ENCODE measurements around the gene AGMO.
A peak's percentile ranks its signal among the peaks of the same experiment; 100 is the strongest.
"Not testable (repeated sequence)": the region's sequence is repeated elsewhere in the genome, so short reads cannot be mapped to it uniquely, and the experiment has no call there.

The AGMO gene

DNA sequence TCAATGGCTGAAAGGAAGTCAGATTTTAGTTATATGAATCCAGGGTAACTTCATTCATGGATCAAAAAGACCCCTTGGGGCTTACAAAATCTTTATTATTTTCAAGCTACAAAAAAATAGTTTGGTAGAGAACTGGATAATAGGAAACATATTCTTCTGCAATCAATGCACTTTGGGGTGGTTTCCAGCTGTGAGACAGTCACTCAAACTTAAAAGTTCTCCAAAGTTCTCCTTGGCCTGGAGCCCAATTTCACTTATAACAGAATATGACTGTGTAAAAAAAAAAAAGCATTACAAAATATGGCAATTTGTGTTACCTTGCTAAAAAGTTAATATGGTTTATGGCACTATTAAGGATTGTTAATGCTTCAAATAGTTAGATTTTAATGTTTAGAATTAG is 255.5 kb downstream of the AGMO start:
- DNase-seq, result no peak

DNA sequence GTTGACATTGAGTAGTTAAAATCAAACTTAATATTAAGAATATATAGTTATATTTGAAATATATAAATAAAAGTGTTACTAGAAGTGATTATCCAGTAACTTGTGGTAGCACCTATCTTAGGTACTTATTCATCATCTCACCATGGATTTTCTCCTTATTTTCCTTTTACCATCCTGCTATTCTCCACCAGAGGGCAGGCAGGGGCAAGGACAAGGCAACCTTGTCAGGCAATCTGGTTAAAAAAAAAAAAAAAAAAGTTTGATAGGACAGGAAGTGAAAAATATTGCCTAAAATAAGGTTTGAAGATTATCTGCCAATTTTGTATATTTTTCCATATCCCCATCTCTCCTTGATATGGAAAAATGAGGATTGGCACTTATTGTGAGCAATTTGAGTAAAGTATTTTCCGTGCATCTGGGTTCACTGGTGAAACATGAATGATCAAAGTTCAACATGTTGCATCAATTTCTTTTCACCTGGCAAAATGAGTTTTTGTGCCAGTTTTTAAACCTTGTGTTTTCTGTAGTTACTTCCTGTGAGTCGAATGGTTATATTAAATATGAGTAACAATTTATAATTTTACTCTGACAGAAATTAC is 256.7 kb downstream of the AGMO start:
- no peak for DNase-seq

DNA sequence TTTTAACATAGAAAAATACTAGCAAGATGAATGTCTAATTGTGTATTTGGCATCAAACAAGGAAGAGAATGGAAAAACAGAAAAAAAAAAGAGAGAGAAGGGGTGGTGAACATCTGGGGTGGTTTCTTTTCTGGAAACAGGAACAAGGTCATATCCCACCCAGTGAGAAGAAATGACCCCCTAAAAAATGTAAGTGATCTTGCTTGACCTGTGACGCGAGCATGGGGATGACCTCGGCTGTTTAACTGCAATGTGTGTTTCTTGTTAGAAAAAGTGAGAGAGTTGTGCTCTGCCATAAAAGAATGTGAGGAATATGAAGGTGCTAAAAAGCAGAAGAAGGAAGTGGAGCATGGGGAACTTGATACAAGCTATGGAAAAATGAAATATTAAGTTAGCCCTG is 258.5 kb downstream of the AGMO start:
- DNase-seq, result no peak

DNA sequence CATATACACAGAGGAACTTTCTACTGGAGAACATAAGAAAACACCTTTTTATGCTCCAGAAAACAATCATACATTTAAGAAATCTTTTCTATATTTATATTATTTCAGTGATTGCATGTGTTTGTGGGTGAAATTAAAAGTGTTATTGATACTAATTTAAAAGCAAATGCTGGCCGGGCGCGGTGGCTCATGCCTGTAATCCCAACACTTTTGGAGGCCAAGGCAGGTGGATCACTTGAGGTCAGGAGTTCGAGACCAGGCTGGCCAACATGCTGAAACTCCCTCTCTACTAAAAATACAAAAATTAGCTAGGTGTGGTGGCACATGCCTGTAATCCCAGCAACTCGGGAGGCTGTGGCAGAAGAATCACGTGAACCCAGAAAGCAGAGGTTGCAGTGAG is 260.8 kb downstream of the AGMO start:
- not testable (repeated sequence) for DNase-seq

DNA sequence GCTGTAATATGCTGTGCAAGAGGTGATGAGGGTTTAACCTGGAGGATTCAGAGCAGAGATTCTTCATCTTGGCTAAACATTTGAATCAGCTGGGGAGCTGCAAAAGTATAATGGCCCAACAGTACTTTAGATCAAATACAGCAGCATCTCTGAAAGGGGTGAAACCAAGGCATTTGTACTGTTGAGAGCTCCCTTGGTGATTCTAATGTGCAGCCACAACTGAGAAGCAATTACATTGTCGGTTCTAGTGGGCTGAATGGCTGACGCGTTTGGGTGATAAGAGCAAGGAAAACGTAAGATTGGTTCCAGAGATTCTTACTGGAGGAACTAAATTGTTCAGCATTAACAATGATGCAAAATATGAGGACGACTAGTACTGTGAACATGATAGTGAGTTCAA is 269.7 kb downstream of the AGMO start:
- no peak for DNase-seq

DNA sequence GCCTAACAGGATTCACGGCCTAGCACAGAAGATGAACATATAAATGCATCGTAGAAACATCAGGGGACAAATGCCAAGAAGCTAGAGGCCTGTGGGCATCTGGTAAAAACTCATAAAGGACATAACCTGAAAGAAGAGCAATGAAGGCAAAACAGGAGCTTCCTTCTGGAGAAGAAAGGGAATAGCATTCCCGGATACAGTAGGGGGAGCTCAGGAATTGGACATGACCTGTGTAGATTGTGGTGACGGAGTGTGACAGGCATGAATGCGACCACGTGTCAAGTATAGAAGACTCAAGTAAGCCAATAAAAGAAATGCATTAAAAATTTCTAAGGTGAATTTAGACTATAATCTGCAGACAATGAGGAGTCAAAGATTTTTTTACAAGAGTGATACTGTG is 270.1 kb downstream of the AGMO start:
- no peak for DNase-seq

DNA sequence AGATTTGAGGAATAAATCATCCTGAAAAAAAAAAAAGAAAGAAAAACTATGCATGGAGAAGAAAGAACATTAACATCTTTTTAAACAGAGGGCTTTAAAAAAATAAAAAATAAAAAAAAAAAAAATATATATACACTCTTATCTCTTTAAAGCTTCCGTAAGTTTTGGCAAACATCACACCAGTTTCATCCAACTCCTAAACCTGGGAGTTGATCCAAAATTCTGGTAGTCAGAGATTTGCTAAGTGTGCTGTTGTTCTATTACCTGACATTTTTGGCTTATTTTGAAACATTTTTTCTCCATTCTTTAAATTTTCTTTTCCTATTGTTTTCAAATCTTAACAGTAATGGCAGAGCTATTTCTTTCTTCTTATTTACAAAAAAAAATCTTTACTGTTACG is 273.1 kb downstream of the AGMO start:
- no peak for DNase-seq

DNA sequence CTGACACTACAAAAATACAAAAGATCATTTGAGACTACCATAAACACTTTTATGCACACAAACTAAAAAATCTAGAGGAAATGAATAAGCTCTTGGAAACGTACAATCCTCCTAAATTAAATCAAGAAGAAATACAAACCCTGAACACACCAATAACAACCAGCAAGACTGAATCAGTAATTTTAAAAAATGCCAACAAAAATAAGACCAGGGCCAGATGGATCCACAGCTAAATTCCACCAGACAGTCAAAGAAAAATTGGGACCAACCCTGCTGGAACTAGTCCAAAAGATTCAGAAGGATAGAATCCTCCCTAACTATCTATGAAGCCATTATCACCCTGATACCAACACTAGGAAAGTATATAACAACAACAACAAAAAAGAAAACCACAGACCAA is 277.4 kb downstream of the AGMO start:
- DNase-seq, result no peak

DNA sequence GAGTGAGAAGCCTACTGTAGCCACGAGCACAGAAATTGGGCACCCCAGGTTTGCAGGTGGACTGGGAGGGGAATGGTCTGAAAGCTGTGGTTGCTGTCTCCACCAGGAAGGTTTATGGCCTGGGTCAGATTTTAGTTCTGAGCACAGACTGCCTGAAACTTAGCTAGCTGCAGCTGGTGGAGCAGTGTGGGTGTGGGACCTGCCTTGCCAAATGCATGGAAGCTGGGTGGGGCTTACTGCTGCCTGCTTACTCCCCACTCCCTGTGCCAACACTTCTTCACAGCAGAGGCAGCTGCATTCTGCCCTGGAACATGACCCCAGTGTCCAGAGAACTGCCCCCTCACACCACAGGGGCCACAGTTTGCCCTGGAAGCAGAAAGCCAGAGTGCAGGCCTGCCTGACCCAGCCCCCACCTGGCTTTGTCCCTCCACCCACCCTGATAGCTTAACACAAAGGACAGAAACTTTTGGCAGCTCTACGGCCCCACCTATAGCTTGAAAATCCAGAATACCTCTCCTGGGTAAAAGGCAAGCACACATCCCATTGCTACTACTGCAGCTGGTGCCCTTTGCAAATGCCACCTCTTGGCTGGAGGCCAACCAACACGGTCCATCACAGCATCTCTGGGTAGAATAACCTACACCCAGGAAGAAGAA is 281.6 kb downstream of the AGMO start:
- peak; percentile 44 for DNase-seq

DNA sequence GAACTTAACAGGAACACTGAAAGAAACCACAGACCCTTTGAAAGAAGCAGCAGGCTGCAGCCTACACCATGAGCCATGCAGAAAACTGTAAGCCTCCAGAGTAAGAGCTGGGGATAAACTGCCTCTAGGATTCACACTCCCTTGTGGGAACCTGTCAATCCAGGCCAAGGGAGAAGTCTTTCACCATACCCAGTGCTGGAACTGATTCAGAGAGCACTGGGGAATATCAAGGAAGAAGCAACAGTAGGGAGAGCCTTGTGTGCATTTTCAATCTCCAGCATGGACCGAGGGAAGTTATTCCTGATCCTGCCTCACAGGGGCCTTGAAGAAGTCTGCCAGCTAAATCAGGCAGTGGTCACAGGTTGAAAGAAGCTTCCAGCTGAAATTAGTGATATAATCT is 282.2 kb downstream of the AGMO start:
- no peak for DNase-seq

DNA sequence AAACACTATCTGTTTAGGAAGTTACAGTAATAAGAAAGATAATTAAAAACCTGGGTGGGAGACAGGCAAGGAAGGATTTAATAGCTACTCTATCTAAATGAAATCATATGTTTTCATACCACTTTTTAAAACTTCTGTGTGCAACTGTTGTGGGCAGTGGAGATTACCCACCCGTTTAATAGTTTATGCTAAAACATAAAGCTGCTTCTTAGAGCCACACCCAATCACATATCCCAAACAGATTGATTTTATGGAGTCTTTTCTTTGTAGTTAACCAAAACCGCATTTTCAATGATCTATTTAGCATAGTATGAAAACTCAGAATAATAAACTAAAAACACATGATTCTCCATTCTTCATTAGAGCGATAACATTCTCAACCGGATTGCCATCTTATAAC is 304.1 kb downstream of the AGMO start:
- DNase-seq, result no peak

DNA sequence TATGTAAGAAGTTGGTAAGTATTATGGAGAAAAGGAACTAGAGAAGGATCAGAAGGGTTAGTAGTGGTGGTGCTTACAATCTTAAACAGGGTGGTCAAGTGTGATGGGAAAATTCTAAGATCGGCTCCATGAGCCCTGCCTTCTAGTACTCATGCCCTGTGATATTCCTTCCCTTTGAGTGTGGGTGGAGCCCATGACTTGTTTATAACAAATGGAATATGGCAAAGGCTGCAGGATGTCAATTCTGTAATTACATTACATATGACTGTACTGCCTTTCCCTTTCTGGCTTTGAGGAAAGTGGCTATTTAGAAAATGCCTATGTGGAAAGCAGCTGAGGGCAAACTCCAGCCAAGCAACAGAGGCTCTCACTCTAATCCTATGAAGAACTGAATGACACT is 309.6 kb downstream of the AGMO start:
- no peak for DNase-seq

DNA sequence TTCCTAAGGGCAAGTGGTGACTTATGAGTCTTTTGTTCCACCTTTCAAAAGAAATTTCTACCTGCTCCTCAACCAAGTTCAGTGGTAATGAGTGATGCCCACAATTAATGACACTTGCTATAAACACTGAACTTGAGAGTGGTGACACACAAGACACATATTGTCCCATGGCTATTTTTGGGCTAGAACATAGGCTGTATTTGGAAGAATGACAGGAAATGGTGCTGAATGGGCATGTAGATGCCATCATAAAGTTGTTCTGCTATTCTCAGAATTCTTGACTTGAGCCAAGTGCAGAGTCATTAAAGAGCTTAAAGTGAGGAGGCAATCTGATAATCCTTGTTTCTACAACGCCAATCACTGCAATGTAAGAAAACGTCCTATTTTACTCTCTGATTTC is 313.3 kb downstream of the AGMO start:
- DNase-seq, result no peak

DNA sequence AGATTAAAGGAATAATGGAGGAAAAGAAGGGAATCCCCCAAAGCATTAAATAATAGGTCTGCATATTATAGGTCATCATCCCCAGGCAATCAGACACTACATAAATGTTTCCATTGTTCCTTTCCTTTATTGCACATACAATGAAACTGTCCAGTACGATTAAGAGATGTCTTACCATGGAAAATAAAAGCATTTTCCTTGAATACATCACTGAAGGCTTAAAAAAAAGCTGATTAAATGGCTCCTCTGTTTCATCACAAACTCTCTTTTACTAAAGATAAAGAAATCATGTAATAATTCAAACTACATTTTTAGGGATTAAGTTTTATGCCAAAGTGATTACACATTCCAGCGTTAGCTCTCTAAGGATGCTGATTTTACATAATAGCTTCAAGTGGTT is 316.0 kb downstream of the AGMO start:
- no peak for DNase-seq

DNA sequence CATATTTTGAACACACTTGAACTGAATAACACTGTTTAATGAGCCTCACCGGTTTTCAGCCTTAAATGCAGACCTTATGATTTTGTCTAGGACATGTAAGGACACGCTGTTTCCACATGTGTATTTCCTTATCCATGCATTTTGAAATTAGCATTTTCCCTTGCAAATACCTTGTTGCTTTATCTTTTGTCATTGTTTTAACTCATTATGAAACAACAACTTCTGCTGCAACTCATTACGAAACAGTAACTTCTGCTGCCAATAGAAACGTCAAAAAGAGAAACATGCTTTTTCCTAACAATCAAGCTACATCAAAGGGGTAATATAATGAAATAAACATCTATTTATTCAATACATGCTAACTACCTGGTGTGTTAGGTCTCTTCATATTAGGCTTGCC is 322.0 kb downstream of the AGMO start:
- DNase-seq, result no peak

DNA sequence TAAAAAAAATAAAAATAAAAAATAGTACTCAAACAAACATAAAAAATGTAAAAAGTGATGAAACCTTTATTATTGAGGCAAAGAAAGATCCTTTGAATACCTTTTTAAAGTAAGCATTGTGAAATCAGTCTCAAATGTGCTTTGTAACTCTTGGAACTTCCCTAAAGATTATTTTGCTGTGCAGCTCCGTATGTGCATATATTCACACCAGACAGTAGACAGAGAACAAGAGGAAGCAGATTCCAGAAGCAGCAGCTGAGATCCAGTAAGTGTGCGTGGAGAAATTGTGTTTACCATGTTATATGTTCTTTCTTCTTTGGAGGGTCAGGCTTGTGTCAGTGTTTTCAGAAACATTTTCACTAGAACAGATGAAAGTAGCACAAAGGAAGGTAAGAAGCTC is 324.9 kb downstream of the AGMO start:
- DNase-seq, result no peak

DNA sequence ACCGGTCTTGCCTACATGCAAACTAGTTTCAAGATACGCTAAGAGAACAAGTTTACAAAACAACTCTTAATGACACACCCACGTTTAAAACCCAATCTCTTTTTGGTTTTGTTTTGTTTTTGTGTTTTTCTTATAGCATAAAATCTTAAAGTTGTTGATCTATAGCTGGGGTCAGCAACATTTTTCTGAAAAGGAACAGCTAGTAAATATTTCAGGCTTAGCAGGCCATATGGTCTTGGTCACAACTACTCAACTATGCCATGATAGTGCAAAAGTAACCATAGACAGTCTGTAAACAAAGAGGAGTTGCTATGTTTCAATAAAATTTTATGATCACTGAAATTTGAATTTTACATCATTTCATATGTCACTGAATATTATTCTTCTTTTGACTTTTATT is 327.4 kb downstream of the AGMO start:
- DNase-seq, result no peak

DNA sequence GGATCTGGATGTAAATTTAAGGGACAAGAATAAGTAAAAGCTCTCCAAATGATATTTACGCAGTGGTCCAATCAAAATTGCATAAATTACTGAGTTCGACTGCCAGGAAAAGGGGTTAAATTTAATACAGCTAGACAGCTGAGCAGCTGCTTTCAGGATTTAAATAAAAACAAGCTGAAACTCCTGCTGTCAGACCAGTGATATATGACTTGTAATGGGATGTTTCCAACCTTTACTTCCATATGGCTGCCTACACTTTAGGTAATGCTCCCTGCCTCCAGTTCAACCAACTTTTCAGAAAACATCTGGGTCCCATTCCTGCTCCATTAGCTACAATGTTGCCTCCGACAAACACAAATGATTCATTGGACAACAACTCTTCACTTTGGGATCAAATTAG is 333.0 kb downstream of the AGMO start:
- DNase-seq, result no peak

DNA sequence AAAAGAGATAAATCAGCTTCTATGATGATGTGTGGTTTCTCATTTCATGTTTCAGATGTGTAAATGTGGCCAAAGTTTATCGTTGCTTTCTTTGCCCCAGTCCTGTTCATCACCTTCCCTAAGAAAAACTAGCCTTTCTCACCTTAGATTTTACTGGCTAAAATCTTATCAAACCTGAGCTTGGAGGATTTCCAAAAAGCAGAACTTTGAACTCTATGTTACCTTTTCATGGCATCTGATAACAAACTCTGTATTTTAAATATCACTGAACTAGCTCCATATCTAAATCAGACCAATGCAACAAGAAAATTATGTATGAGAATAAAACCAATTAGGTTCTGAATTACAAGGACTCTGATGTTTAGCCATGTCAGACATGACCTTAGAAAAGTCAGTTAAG is 335.8 kb downstream of the AGMO start:
- DNase-seq, result no peak

DNA sequence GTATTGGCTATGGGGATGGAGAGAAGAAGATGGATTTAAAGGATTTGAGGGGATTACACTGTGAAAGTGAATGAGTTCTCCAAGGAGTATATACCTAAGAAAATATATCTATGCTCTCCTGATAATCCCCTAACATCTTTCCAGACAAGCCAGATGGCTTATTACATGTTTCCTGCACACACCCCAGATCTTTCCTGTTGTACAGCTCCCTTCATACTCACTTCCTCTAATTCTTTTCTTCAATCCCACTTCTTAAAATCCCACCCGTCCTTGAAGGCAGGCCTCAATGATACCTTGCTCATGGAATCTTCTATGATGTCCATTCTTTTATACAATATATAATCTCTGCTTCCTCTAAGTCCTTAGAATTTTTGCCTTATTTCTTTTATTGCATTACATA is 342.1 kb downstream of the AGMO start:
- DNase-seq, result no peak

DNA sequence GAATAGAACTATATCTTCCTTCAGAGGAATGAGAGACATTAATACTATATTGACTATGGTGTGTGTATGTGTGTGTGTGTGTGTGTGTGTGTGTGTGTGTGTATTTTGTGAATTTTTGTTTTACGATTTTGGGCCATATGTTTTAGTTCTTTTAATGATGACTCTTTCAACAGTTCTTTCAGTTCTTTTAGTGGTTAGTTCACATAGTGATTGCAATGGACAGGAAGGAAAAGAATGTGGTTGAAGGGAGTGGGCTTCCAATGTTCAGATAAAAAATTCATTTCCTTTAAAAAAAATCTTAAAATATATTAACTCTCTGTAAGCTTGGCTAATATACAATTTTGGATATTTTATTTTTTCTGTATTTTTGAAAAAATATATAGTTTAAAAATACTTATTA is 343.6 kb downstream of the AGMO start:
- DNase-seq, result no peak

DNA sequence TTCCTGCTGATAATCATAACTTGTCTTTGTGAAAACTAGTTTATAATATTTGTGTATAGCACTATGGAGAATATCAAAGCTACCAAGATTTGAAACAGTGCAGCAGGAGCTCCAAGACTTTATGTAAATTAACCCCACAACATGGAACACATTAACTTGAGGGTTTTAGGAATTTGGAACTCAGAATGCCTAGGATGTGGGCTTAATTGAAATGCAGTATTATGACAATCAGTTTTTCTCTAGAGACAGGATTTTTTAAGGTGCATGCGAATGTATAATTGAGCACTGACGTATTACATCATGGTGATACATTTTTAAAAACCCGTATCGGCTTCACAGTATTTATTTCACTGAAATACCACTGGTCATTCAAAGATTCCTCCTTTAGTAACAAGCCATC is 346.2 kb downstream of the AGMO start:
- no peak for DNase-seq

DNA sequence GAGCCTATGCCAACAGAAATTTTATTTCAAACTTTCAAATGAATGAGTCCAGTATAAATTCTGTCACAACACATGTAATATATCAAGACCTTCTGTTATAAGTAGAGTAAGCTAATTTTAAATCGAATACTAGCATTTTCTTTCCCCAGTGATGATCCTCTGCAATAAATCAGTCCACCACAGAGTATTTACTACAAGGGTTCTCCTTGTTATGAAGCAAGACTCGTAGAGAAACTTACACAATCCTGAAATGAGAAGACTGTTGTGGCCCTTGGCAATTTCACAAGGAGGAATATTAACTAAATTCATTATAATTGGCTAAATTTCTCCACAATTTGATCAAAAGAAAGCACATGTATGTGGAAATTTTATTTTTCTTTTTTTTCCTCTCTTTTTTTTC is 346.8 kb downstream of the AGMO start:
- no peak for DNase-seq

DNA sequence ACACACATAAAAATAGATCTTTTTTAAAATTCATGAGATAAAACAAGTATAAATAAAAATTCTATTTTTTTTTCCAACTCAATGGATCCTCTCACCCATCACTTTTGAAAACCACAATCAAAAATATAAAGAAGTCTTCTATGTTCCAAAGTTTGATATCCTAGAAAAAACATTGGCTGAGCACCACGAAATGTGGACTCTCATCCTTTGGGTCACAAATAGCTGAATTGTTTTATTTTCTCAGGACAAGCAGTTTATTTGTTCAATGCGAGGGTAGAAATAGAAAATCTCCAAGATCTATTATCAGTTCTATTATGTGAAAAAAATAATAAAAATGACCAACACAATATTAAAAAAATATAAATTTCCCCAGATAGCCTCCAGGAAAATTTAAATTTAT is 348.7 kb downstream of the AGMO start:
- DNase-seq, result no peak

DNA sequence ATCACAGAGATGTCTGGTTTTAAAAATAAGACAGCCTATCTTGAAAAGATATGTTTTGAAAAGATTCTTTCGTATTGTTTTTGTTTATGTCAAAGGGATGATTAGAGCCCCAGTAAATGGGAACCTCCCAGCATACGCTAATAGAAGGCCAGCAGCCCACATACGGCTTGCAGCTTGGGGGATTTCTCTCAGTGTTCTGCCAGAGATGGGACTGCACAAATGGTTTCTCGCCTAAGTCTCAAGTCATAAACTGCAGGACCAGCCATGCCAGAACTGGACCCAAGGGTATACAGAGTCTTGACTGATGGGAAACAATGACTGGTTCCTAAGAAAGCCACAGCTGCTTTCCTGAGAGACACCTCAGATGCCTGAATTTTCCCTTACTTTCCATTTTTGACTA is 352.4 kb downstream of the AGMO start:
- DNase-seq, result peak; percentile 42

Data from right hindlimb (tissue), 1 donor.